MCF 10A (cell line): ENCODE measurements around the gene ZNF827. TPM values are rescaled to one million over a fixed set of nuclear protein-coding genes. Genes with fewer than 3 reads are reported as not detected.

Source experiments
- BruUV-seq: library from RNA; stranded (reverse); fragments of 400-500 nt; replicated peaks from 2 replicates; lab custom pipeline; 2021; lab: Mats Ljungman, UMichigan
- CTCF ChIA-PET: fragments of 300-600 bp; sonication (Branson Sonifier 250); formaldehyde crosslinking; extraction: SDS; loops from one replicate; lab custom pipeline; 2021; ENCODE audit warnings: antibody characterized with exemption, inconsistent platforms; lab: Yijun Ruan, JAX
- POLR2A ChIA-PET: fragments of 300-600, 350-650 bp; sonication (Branson Sonifier 250); formaldehyde crosslinking; extraction: SDS; loops from one replicate; lab custom pipeline; 2020; ENCODE audit warnings: antibody characterized with exemption, inconsistent platforms; lab: Yijun Ruan, JAX
- DNase-seq: peaks from one replicate; pipeline ENCODE4 v3.0.0-alpha.2; 2018; ENCODE audit not compliant: unreplicated experiment
- H3K27ac Mint-ChIP-seq: one replicate; pipeline ENCODE4 v1.8.0; 2022; ENCODE audit warnings: mild to moderate bottlenecking, low read depth, mixed read lengths; ENCODE audit not compliant: unreplicated experiment
- H3K27me3 Mint-ChIP-seq: one replicate; pipeline ENCODE4 v1.8.0; 2022; ENCODE audit warnings: mixed read lengths; ENCODE audit not compliant: insufficient read depth, unreplicated experiment
- H3K36me3 Mint-ChIP-seq: one replicate; pipeline ENCODE4 v1.8.0; 2022; ENCODE audit warnings: mild to moderate bottlenecking, moderate library complexity, mixed read lengths; ENCODE audit not compliant: insufficient read depth, unreplicated experiment
- H3K4me1 Mint-ChIP-seq: one replicate; pipeline ENCODE4 v1.8.0; 2022; ENCODE audit warnings: mixed read lengths; ENCODE audit not compliant: insufficient read depth, unreplicated experiment
- H3K4me3 Mint-ChIP-seq: one replicate; pipeline ENCODE4 v1.8.0; 2022; ENCODE audit warnings: mild to moderate bottlenecking, moderate library complexity, mixed read lengths; ENCODE audit not compliant: unreplicated experiment
- H3K9me3 Mint-ChIP-seq: one replicate; pipeline ENCODE4 v1.8.0; 2022; ENCODE audit warnings: mixed read lengths; ENCODE audit not compliant: unreplicated experiment
- CTCF ChIP-seq: fragments of 200-600 bp; IDR thresholded peaks from one replicate; pipeline ENCODE4 v1.8.0; 2022; ENCODE audit warnings: antibody characterized with exemption, mild to moderate bottlenecking; ENCODE audit not compliant: unreplicated experiment
- intact Hi-C: fragments of 100-400 bp; cut with micrococcal nuclease; formaldehyde crosslinking; loops from 2 replicates; pipeline ENCODE4 v1.14.1; 2022
- total RNA-seq: library from RNA; stranded (reverse); gene quantifications from 2 replicates; pipeline ENCODE4 v1.2.3, GENCODE V29; 2022

ZNF827 gene
- total RNA-seq, 1 experiment from 2014 or later: 11.3 TPM

- Mint-ChIP-seq H3K27ac (no peak overlapping the region), H3K36me3 (no peaks in the 10 kb centered on the region), H3K4me3 (no peak overlapping the region), H3K9me3 (no peaks in the 10 kb centered on the region), H3K27me3 (no peaks in the 10 kb centered on the region), H3K4me1 (no peaks in the 10 kb centered on the region)
- no peak for DNase-seq
- POLR2A ChIA-PET: interaction anchor here (1.3 kb wide), 1 partner anchor 17 kb away, joined by 3 read pairs; no protein-coding TSS in a partner anchor
- TF ChIP-seq CTCF: no peak
- no TSS peak for BruUV-seq
- CTCF ChIA-PET: interaction anchor here (0.6 to 0.7 kb wide), 2 partner anchors 20 to 75 kb away, joined by 3 read pairs; no protein-coding TSS in a partner anchor
- intact Hi-C loops: no loop called here
These were observed 77.0 kb downstream of the ZNF827 start for GRCh38 chr4:145861336-145862318.

GRCh38 chr4:145860897-145861296 is 77.7 kb downstream of the ZNF827 start:
- no peak overlapping the region for H3K4me3 Mint-ChIP-seq
- no peak overlapping the region for H3K27ac Mint-ChIP-seq
- POLR2A ChIA-PET: no interaction called here
- BruUV-seq: no TSS peak
- no peaks in the 10 kb centered on the region for H3K27me3 Mint-ChIP-seq
- no peak for TF ChIP-seq CTCF
- H3K4me1 Mint-ChIP-seq: no peaks in the 10 kb centered on the region
- no peaks in the 10 kb centered on the region for H3K9me3 Mint-ChIP-seq
- CTCF ChIA-PET: no interaction called here
- intact Hi-C loops: no loop called here
- no peak for DNase-seq
- no peaks in the 10 kb centered on the region for H3K36me3 Mint-ChIP-seq

- no peak for DNase-seq
- Mint-ChIP-seq H3K4me1 (no peaks in the 10 kb centered on the region), H3K9me3 (no peaks in the 10 kb centered on the region), H3K4me3 (no peak overlapping the region), H3K27me3 (no peaks in the 10 kb centered on the region), H3K27ac (no peak overlapping the region), H3K36me3 (no peaks in the 10 kb centered on the region)
- no TSS peak for BruUV-seq
- ChIA-PET POLR2A (no interaction called here), CTCF (no interaction called here)
- no peak for TF ChIP-seq CTCF
- intact Hi-C loops: no loop called here
These were observed 78.2 kb downstream of the ZNF827 start for GRCh38 chr4:145860446-145860845.

GRCh38 chr4:145859926-145860325 is 78.7 kb downstream of the ZNF827 start:
- Mint-ChIP-seq H3K27ac (no peak overlapping the region), H3K4me1 (no peaks in the 10 kb centered on the region), H3K36me3 (no peaks in the 10 kb centered on the region), H3K4me3 (no peak overlapping the region), H3K9me3 (no peaks in the 10 kb centered on the region), H3K27me3 (no peaks in the 10 kb centered on the region)
- CTCF ChIA-PET: no interaction called here
- no peak for DNase-seq
- intact Hi-C loops: loop anchor here (1.0 kb wide), 1 partner anchor 38 kb away; no protein-coding TSS in a partner anchor
- BruUV-seq: no TSS peak
- TF ChIP-seq CTCF: no peak
- POLR2A ChIA-PET: no interaction called here
